Chondrocyte (in vitro differentiated cells): ENCODE data around the gene GARS1. TPM values are rescaled to one million over a fixed set of nuclear protein-coding genes. Genes with fewer than 3 reads are reported as not detected.
A peak's percentile ranks its signal among the peaks of the same experiment; 100 is the strongest.

ENCODE experiments used
- DNase-seq: peaks from one replicate; pipeline ENCODE4 v3.0.0; 2021; ENCODE audit warnings: mixed read lengths, low spot score
- H3K27ac Mint-ChIP-seq: one replicate; pipeline ENCODE4 v1.8.0; 2021; ENCODE audit warnings: mild to moderate bottlenecking, moderate library complexity, mixed read lengths; ENCODE audit not compliant: unreplicated experiment
- H3K27me3 Mint-ChIP-seq: 2 replicates; pipeline ENCODE4 v1.8.0; 2021; ENCODE audit warnings: low read depth, mixed read lengths
- H3K36me3 Mint-ChIP-seq: 2 replicates; pipeline ENCODE4 v1.8.0; 2021; ENCODE audit warnings: low read depth, mixed read lengths
- H3K4me1 Mint-ChIP-seq: 2 replicates; pipeline ENCODE4 v1.8.0; 2021; ENCODE audit warnings: low read depth, mild to moderate bottlenecking, mixed read lengths
- H3K4me3 Mint-ChIP-seq: one replicate; pipeline ENCODE4 v1.8.0; 2021; ENCODE audit warnings: mild to moderate bottlenecking, moderate library complexity, mixed read lengths; ENCODE audit not compliant: unreplicated experiment
- H3K9me3 Mint-ChIP-seq: 2 replicates; pipeline ENCODE4 v1.8.0; 2021; ENCODE audit warnings: low read depth, mixed read lengths
- CTCF ChIP-seq: fragments of 200-600 bp; sonication (generic); IDR thresholded peaks from 2 replicates; pipeline ENCODE4 v1.5.0; 2021; ENCODE audit warnings: antibody characterized with exemption, mild to moderate bottlenecking, moderate library complexity
- total RNA-seq: library from RNA; stranded (reverse); gene quantifications from 3 replicates; pipeline ENCODE4 v1.2.1, GENCODE V29; 2021

GARS1 gene
- total RNA-seq, 1 donor from 2014 or later: 581 TPM

- H3K4me3 Mint-ChIP-seq: no peak overlapping the region
- H3K9me3 Mint-ChIP-seq: no peaks in the 10 kb centered on the region
- peak; percentile 64 for DNase-seq
- no peaks in the 10 kb centered on the region for H3K4me1 Mint-ChIP-seq
- no peaks in the 10 kb centered on the region for H3K36me3 Mint-ChIP-seq
- H3K27me3 Mint-ChIP-seq: peaks cover 40% of the 10 kb centered on the region
- no peak for TF ChIP-seq CTCF
- no peak overlapping the region for H3K27ac Mint-ChIP-seq
Measured at GRCh38 chr7:30665043-30665442, 70.4 kb downstream of the GARS1 start.

- Mint-ChIP-seq H3K27me3 (peaks cover 42% of the 10 kb centered on the region), H3K27ac (no peak overlapping the region), H3K4me3 (no peak overlapping the region), H3K9me3 (no peaks in the 10 kb centered on the region), H3K36me3 (no peaks in the 10 kb centered on the region), H3K4me1 (no peaks in the 10 kb centered on the region)
- DNase-seq: peak; percentile 82
- TF ChIP-seq CTCF: no peak
Measured at GRCh38 chr7:30665449-30665848, 70.8 kb downstream of the GARS1 start.

GRCh38 chr7:30667172-30667571, 72.5 kb downstream of the GARS1 start:
- Mint-ChIP-seq H3K4me1 (no peaks in the 10 kb centered on the region), H3K36me3 (no peaks in the 10 kb centered on the region), H3K9me3 (no peaks in the 10 kb centered on the region), H3K27me3 (peaks cover 45% of the 10 kb centered on the region), H3K27ac (no peak overlapping the region), H3K4me3 (no peak overlapping the region)
- DNase-seq: no peak
- TF ChIP-seq CTCF: no peak

GRCh38 chr7:30668102-30668501, 73.4 kb downstream of the GARS1 start:
- no peaks in the 10 kb centered on the region for H3K36me3 Mint-ChIP-seq
- H3K27ac Mint-ChIP-seq: no peak overlapping the region
- H3K4me3 Mint-ChIP-seq: no peak overlapping the region
- peaks cover 40% of the 10 kb centered on the region for H3K27me3 Mint-ChIP-seq
- H3K4me1 Mint-ChIP-seq: no peaks in the 10 kb centered on the region
- no peak for TF ChIP-seq CTCF
- H3K9me3 Mint-ChIP-seq: no peaks in the 10 kb centered on the region
- DNase-seq: no peak

GRCh38 chr7:30671793-30672465, 77.3 kb downstream of the GARS1 start:
- H3K4me1 Mint-ChIP-seq: no peaks in the 10 kb centered on the region
- no peak for DNase-seq
- no peaks in the 10 kb centered on the region for H3K36me3 Mint-ChIP-seq
- peaks cover 48% of the 10 kb centered on the region for H3K27me3 Mint-ChIP-seq
- no peak for TF ChIP-seq CTCF
- H3K4me3 Mint-ChIP-seq: no peak overlapping the region
- no peak overlapping the region for H3K27ac Mint-ChIP-seq
- H3K9me3 Mint-ChIP-seq: no peaks in the 10 kb centered on the region
